ENCODE measurements around the gene LDB2. TPM values are rescaled to one million over a fixed set of nuclear protein-coding genes. Genes with fewer than 3 reads are reported as not detected.

LDB2 gene
- total RNA-seq, 1 donor = 18.8 TPM

- Histone ChIP-seq H2AFZ (ENCODE audit: low read length) (no peak overlapping the region), H3K79me2 (ENCODE audit: insufficient read depth, low read length) (no peaks in the 10 kb centered on the region), H3K36me3 (ENCODE audit: insufficient read depth, low read length) (no peaks in the 10 kb centered on the region), H3K4me1 (ENCODE audit: insufficient read depth, low read length) (peaks cover 10% of the 10 kb centered on the region), H3K9me3 (ENCODE audit: low read depth, low read length) (no peaks in the 10 kb centered on the region), H3K4me2 (ENCODE audit: insufficient read depth, low read length) (no peak overlapping the region), H3K4me3 (ENCODE audit: insufficient read depth, low read length) (no peak overlapping the region), H3K27ac (ENCODE audit: low read depth, low read length) (no peak overlapping the region), H4K20me1 (ENCODE audit: insufficient read depth, low read length) (no peaks in the 10 kb centered on the region), H3K27me3 (ENCODE audit: insufficient read depth, low read length) (no peaks in the 10 kb centered on the region)
- DNase-seq (ENCODE audit: insufficient read length, low spot score, missing footprints) = no peak
- TF ChIP-seq CTCF (IDR thresholded peaks at IDR 0.05; ENCODE audit: extremely low read depth, low read depth, low read length) = no peak
These were observed 254.6 kb downstream of the LDB2 start for GRCh38 chr4:16643893-16644292.

GRCh38 chr4:16642897-16643296 is 255.5 kb downstream of the LDB2 start:
- Histone ChIP-seq H3K79me2 (ENCODE audit: insufficient read depth, low read length) (no peaks in the 10 kb centered on the region), H3K9me3 (ENCODE audit: low read depth, low read length) (no peaks in the 10 kb centered on the region), H3K4me1 (ENCODE audit: insufficient read depth, low read length) (peaks cover 10% of the 10 kb centered on the region), H3K4me2 (ENCODE audit: insufficient read depth, low read length) (no peak overlapping the region), H3K27ac (ENCODE audit: low read depth, low read length) (no peak overlapping the region), H2AFZ (ENCODE audit: low read length) (no peak overlapping the region), H4K20me1 (ENCODE audit: insufficient read depth, low read length) (no peaks in the 10 kb centered on the region), H3K27me3 (ENCODE audit: insufficient read depth, low read length) (no peaks in the 10 kb centered on the region), H3K36me3 (ENCODE audit: insufficient read depth, low read length) (no peaks in the 10 kb centered on the region), H3K4me3 (ENCODE audit: insufficient read depth, low read length) (no peak overlapping the region)
- TF ChIP-seq CTCF (IDR thresholded peaks at IDR 0.05; ENCODE audit: extremely low read depth, low read depth, low read length) = peak; percentile 15
- no peak for DNase-seq (ENCODE audit: insufficient read length, low spot score, missing footprints)

- Histone ChIP-seq H3K4me2 (ENCODE audit: insufficient read depth, low read length) (no peak overlapping the region), H3K79me2 (ENCODE audit: insufficient read depth, low read length) (no peaks in the 10 kb centered on the region), H3K4me1 (ENCODE audit: insufficient read depth, low read length) (peaks cover 15% of the 10 kb centered on the region), H3K36me3 (ENCODE audit: insufficient read depth, low read length) (no peaks in the 10 kb centered on the region), H3K27me3 (ENCODE audit: insufficient read depth, low read length) (no peaks in the 10 kb centered on the region), H3K4me3 (ENCODE audit: insufficient read depth, low read length) (no peak overlapping the region), H3K27ac (ENCODE audit: low read depth, low read length) (peak overlapping the region; percentile 10), H2AFZ (ENCODE audit: low read length) (no peak overlapping the region), H3K9me3 (ENCODE audit: low read depth, low read length) (no peaks in the 10 kb centered on the region), H4K20me1 (ENCODE audit: insufficient read depth, low read length) (no peaks in the 10 kb centered on the region)
- peak; percentile 76 for DNase-seq (ENCODE audit: insufficient read length, low spot score, missing footprints)
- TF ChIP-seq CTCF (IDR thresholded peaks at IDR 0.05; ENCODE audit: extremely low read depth, low read depth, low read length) = no peak
These were observed 256.5 kb downstream of the LDB2 start for GRCh38 chr4:16641971-16642370.

GRCh38 chr4:16636912-16637630 is 261.4 kb downstream of the LDB2 start:
- Histone ChIP-seq H3K4me3 (ENCODE audit: insufficient read depth, low read length) (no peak overlapping the region), H3K27me3 (ENCODE audit: insufficient read depth, low read length) (no peaks in the 10 kb centered on the region), H2AFZ (ENCODE audit: low read length) (no peak overlapping the region), H3K4me2 (ENCODE audit: insufficient read depth, low read length) (no peak overlapping the region), H3K79me2 (ENCODE audit: insufficient read depth, low read length) (no peaks in the 10 kb centered on the region), H3K4me1 (ENCODE audit: insufficient read depth, low read length) (peaks cover 13% of the 10 kb centered on the region), H3K36me3 (ENCODE audit: insufficient read depth, low read length) (no peaks in the 10 kb centered on the region), H4K20me1 (ENCODE audit: insufficient read depth, low read length) (no peaks in the 10 kb centered on the region), H3K9me3 (ENCODE audit: low read depth, low read length) (no peaks in the 10 kb centered on the region), H3K27ac (ENCODE audit: low read depth, low read length) (no peak overlapping the region)
- TF ChIP-seq CTCF (IDR thresholded peaks at IDR 0.05; ENCODE audit: extremely low read depth, low read depth, low read length) = no peak
- no peak for DNase-seq (ENCODE audit: insufficient read length, low spot score, missing footprints)

Data from osteoblast (primary cell).